Kidney (tissue), 14 donors: ENCODE results near the gene TOE1. TPM values are rescaled to one million over a fixed set of nuclear protein-coding genes. Genes with fewer than 3 reads are reported as not detected.

Experiments
- DNase-seq, 5 donors: peaks; one replicate each; pipeline ENCODE4 v3.0.0-alpha.2; 2013 to 2020
- FAIRE-seq: peaks from 2 replicates; lab custom pipeline; 2012; peaks lifted over from hg19 to GRCh38; lab: Jason Lieb, UNC
- H3K27ac ChIP-seq, 2 donors: one replicate each; pipeline ENCODE4 v1.7.0; 2013; ENCODE audit warnings: low read depth in 2 of 2, low read length in 2 of 2, inconsistent platforms in 1 of 2
- H3K27me3 ChIP-seq: one replicate; pipeline ENCODE4 v1.7.1; 2013; ENCODE audit warnings: low read length, inconsistent platforms; ENCODE audit not compliant: control insufficient read depth, insufficient read depth
- H3K36me3 ChIP-seq, 3 donors: one replicate each; pipeline versions ENCODE4 v1.7.0 to v1.7.1; 2013; ENCODE audit warnings: low read length in 3 of 3, control low read depth in 1 of 3, inconsistent platforms in 1 of 3; ENCODE audit not compliant: insufficient read depth in 3 of 3, control insufficient read depth in 2 of 3
- H3K4me1 ChIP-seq, 3 donors: one replicate each; pipeline versions ENCODE4 v1.7.0 to v1.7.1; 2013; ENCODE audit warnings: low read length in 3 of 3, inconsistent platforms in 1 of 3, low read depth in 1 of 3; ENCODE audit not compliant: control insufficient read depth in 2 of 3, insufficient read depth in 2 of 3
- H3K4me3 ChIP-seq, 3 donors: one replicate each; pipeline versions ENCODE4 v1.7.0 to v1.8.1; 2013; ENCODE audit warnings: low read length in 3 of 3, control low read depth in 1 of 3, inconsistent platforms in 1 of 3
- H3K9ac ChIP-seq, 3 donors: one replicate each; pipeline versions ENCODE4 v1.7.0 to v1.7.1; 2013; ENCODE audit warnings: low read length in 3 of 3, control low read depth in 1 of 3, inconsistent platforms in 1 of 3
- H3K9me3 ChIP-seq, 3 donors: one replicate each; pipeline versions ENCODE4 v1.7.0 to v1.7.1; 2013; ENCODE audit warnings: low read length in 3 of 3, control low read depth in 1 of 3, inconsistent platforms in 1 of 3; ENCODE audit not compliant: control insufficient read depth in 2 of 3, insufficient read depth in 1 of 3
- intact Hi-C: fragments of 100-400 bp; cut with DNase I; formaldehyde crosslinking; loops from one replicate; pipeline ENCODE4 v1.11.1; 2022
- polyA plus RNA-seq: library from polyadenylated mRNA; stranded (reverse); fragments of 350-450 nt; fragmentation: Illumina TruSeq; extraction: RNeasy Lipid Tissue Mini Kit (QIAGEN cat#74804); gene quantifications from one replicate; pipeline ENCODE4 v1.2.3, GENCODE V29; 2014; ENCODE audit warnings: low read depth, low replicate concordance; ENCODE audit not compliant: insufficient read depth
- total RNA-seq: library from RNA; stranded (reverse); fragmentation: NEBNext Ultra II Directional; extraction: Animal tissue kit (Norgen Biotek cat#: 25700); gene quantifications from one replicate; pipeline ENCODE4 v1.2.1, GENCODE V29; 2021
- TF ChIP-seq, protein P1 (sequence below): IDR thresholded peaks from 3 replicates; pipeline ENCODE4 v1.5.1; 2012; ENCODE audit warnings: mild to moderate bottlenecking, moderate library complexity, borderline replicate concordance; ENCODE audit not compliant: insufficient read depth; ENCODE audit errors: extremely low read depth
- donor health status: control.
- donor health status: control.
- donor health status: control.
- donor health status: control.
- donor health status: control.
- donor health status: DM: yes; HTN: yes; CAD: no.
- donor health status: Normal renal cell carcinoma (clear cell type).

The TOE1 gene
- total and polyA plus RNA-seq, 2 donors from 2014 or later: 7.3 to 10.4 TPM

DNA sequence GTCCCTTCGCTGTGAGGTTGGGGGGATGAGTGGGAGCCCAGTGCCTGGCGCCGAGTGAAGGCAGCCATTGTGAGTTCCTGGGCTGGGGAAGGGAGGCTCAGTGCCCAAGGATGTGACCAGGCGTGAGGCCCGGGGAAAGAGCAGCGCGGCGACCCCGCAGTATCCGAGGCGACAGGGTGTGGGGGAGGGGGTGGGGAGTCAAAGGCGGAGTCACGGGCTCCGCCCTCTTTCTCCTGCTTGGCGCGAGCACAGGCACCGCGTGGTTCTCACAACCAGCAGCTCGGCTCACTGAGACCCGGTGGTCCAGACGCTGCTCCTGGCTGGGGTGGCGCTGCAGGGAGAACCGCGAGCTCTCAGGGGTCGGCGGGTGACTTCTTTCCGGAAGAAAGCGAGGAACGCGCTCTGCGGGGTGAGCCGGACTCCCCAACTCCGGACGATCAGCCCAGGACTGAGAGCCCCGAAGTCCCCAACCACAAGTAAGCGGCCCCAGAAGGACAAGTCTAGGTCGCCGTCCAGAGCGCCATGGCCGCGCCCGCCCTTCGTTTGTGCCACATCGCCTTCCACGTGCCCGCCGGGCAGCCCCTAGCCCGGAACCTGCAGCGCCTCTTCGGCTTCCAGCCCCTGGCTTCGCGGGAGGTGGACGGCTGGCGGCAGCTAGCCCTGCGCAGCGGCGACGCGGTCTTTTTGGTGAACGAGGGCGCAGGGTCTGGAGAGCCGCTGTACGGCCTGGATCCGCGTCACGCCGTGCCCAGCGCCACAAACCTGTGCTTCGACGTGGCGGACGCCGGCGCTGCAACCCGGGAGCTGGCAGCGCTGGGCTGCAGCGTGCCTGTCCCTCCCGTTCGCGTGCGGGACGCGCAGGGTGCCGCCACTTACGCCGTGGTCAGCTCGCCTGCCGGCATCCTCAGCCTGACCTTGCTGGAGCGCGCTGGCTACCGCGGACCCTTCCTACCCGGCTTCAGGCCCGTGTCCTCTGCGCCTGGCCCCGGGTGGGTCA is 13.0 kb upstream of the TOE1 start, which contains the start of gene HPDL:
HPDL (plus strand) TSS at position 269 of the 997 bp plus-strand sequence; CDS start at position 523, 254 bp downstream.
- TF ChIP-seq, protein P1, sequence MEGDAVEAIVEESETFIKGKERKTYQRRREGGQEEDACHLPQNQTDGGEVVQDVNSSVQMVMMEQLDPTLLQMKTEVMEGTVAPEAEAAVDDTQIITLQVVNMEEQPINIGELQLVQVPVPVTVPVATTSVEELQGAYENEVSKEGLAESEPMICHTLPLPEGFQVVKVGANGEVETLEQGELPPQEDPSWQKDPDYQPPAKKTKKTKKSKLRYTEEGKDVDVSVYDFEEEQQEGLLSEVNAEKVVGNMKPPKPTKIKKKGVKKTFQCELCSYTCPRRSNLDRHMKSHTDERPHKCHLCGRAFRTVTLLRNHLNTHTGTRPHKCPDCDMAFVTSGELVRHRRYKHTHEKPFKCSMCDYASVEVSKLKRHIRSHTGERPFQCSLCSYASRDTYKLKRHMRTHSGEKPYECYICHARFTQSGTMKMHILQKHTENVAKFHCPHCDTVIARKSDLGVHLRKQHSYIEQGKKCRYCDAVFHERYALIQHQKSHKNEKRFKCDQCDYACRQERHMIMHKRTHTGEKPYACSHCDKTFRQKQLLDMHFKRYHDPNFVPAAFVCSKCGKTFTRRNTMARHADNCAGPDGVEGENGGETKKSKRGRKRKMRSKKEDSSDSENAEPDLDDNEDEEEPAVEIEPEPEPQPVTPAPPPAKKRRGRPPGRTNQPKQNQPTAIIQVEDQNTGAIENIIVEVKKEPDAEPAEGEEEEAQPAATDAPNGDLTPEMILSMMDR: no peak
- peak within 1 kb of the TSS in 2 of 3 donors; percentile 26 to 31 for H3K9ac ChIP-seq
- H3K4me3 ChIP-seq: peak within 1 kb of the TSS; percentile 55 to 71 (median 61)
- FAIRE-seq (no peak), DNase-seq (peak; percentile 87 to 96 (median 93))
- intact Hi-C loops: no loop called here
- H3K9me3 ChIP-seq: no peaks in the 10 kb centered on the region
- no peak within 1 kb of the TSS for H3K27ac ChIP-seq
- peaks cover 0 to 10% (median 6%) of the 10 kb centered on the region in 3 donors for H3K36me3 ChIP-seq
- H3K4me1 ChIP-seq: peaks cover 0 to 9% (median 0%) of the 10 kb centered on the region in 3 donors
- no peaks in the 10 kb centered on the region for H3K27me3 ChIP-seq

DNA sequence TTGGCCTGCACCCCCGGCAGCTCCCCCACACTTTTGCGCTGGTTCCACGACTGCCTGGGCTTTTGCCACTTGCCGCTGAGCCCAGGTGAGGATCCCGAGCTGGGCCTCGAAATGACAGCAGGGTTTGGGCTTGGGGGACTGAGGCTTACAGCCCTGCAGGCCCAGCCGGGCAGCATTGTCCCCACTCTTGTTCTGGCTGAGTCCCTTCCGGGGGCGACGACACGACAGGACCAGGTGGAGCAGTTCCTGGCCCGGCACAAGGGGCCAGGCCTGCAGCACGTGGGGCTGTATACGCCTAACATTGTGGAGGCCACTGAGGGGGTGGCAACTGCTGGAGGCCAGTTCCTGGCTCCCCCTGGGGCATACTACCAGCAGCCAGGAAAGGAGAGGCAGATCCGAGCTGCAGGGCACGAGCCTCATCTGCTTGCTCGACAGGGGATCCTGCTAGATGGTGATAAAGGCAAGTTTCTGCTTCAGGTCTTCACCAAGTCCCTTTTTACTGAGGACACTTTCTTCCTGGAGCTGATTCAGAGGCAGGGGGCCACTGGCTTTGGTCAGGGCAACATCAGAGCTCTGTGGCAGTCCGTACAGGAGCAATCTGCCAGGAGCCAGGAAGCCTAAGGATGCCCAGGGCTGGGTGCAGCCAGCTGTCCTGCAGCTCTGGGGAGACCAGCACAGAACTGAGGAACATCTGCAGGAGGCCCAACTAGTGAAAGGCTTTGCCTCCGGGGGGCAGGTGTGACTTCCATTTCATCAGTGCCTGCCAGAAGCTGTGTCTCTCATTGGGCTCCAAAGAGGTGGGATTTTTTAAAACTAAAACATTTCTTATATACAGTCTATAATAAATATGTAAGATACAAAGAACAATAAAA is 12.1 kb upstream of the TOE1 start:
- intact Hi-C loops: no loop called here
- no peak for FAIRE-seq
- Histone ChIP-seq H3K9ac (no peak overlapping the region), H3K4me3 (peak overlapping the region in 1 of 3 donors; percentile 61), H3K4me1 (peaks cover 0 to 9% (median 0%) of the 10 kb centered on the region in 3 donors), H3K36me3 (peaks cover 2 to 19% (median 6%) of the 10 kb centered on the region in 3 donors), H3K27me3 (no peaks in the 10 kb centered on the region), H3K27ac (no peak overlapping the region), H3K9me3 (no peaks in the 10 kb centered on the region)
- peak in 1 of 5 donors; percentile 67 for DNase-seq
- TF ChIP-seq, protein P1: no peak

DNA sequence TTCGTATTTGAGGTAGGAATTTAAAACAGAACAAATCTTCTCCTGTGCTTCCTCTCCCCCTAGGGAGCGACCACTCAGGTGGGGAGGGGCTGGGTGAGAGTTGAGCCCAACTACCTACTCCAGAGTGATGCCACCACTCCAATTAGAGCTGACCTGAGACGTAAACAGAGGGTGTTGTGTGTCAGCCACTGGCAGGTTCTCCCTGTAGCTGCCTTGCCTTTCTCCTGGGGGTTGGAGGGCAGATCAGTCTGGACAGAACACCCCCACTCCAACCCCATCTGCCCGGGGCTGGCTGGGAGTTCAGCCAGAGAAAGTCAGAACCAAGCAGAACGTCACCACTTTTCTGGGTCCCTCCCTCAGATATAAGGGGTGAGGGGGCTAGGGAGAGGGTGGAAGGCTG is 11.3 kb upstream of the TOE1 start:
- H3K27ac ChIP-seq: no peak overlapping the region
- FAIRE-seq: no peak

More for the DNA sequence above, 11.3 kb upstream of the TOE1 start:
- Histone ChIP-seq H3K9me3 (no peaks in the 10 kb centered on the region), H3K27me3 (no peaks in the 10 kb centered on the region), H3K4me1 (peaks cover 0 to 9% (median 0%) of the 10 kb centered on the region in 3 donors), H3K36me3 (peaks cover 2 to 27% (median 11%) of the 10 kb centered on the region in 3 donors), H3K4me3 (no peak overlapping the region), H3K9ac (no peak overlapping the region)
- TF ChIP-seq, protein P1: no peak
- intact Hi-C loops: no loop called here
- no peak for DNase-seq
